Tibial nerve (tissue), 4 donors: ENCODE data around the gene ALDH1A3. TPM values are rescaled to one million over a fixed set of nuclear protein-coding genes. Genes with fewer than 3 reads are reported as not detected.

Experiments
- DNase-seq, 2 donors: peaks; one replicate each; pipeline ENCODE4 v3.0.0-alpha.2; 2019; ENCODE audit warnings: low spot score in 2 of 2
- H3K27ac ChIP-seq, 4 donors: fragments of 200-600 bp; sonication (generic) in 3 of 4; one replicate each; pipeline ENCODE4 v1.5.1; 2017 to 2019; ENCODE audit warnings: mild to moderate bottlenecking in 1 of 4
- H3K27me3 ChIP-seq, 2 donors: fragments of 200-600 bp; sonication (generic) in 1 of 2; one replicate each; pipeline versions ENCODE4 v1.5.1 to v1.6.0; 2017 to 2019
- H3K36me3 ChIP-seq, 3 donors: fragments of 200-600 bp; sonication (generic); one replicate each; pipeline ENCODE4 v1.5.1; 2018 to 2019
- H3K4me1 ChIP-seq, 4 donors: fragments of 200-600 bp; sonication (generic) in 3 of 4; one replicate each; pipeline ENCODE4 v1.5.1; 2017 to 2019
- H3K4me3 ChIP-seq, 4 donors: fragments of 200-600 bp; sonication (generic) in 3 of 4; one replicate each; pipeline ENCODE4 v1.5.1; 2017 to 2019; ENCODE audit warnings: mild to moderate bottlenecking in 1 of 4, moderate library complexity in 1 of 4
- H3K9me3 ChIP-seq, 4 donors: fragments of 200-600 bp; sonication (generic) in 3 of 4; one replicate each; pipeline ENCODE4 v1.5.1; 2017 to 2019
- CTCF ChIP-seq, 5 experiments: fragments of 200-600 bp in 3 of 5; fragments of 450-650 bp in 2 of 5; sonication (generic) in 3 of 5; IDR thresholded peaks; one replicate each; pipeline ENCODE4 v1.5.1; 2016 to 2019; ENCODE audit warnings: antibody characterized with exemption in 5 of 5, mild to moderate bottlenecking in 3 of 5, moderate library complexity in 2 of 5
- EP300 ChIP-seq, 2 donors: sonication (generic); formaldehyde crosslinking; IDR thresholded peaks; one replicate each; pipeline ENCODE4 v1.6.1; 2017; ENCODE audit warnings: antibody characterized with exemption in 2 of 2, mild to moderate bottlenecking in 1 of 2
- POLR2A ChIP-seq, 2 donors: fragments of 450-650 bp; IDR thresholded peaks; one replicate each; pipeline ENCODE4 v1.6.1; 2017; ENCODE audit warnings: antibody characterized with exemption in 2 of 2, mild to moderate bottlenecking in 2 of 2, moderate library complexity in 2 of 2
- WGBS, 2 donors: methylation state at CpG; one replicate each; pipeline ENCODE4 v1.1.5; 2018; 5-methylcytosine and 5-hydroxymethylcytosine counted together
- total RNA-seq, 4 donors: library from RNA; depleted of rRNA; stranded (reverse); fragments of >200 nt; gene quantifications; one replicate each; pipeline ENCODE4 v1.1.0, GENCODE V29; 2016

ALDH1A3 gene
- total RNA-seq, 4 donors from 2014 or later = 30.6 to 69.6 (median 36.1) TPM

- DNase-seq = no peak
- 74 to 80% methylated on average over 13 of the region's 13 CpGs for WGBS, 2 donors
Measured at GRCh38 chr15:100900136-100900794, 20.6 kb downstream of the ALDH1A3 start.

GRCh38 chr15:100900795-100901169 lies 21.2 kb downstream of the ALDH1A3 start:
- Histone ChIP-seq H3K9me3 (no peaks in the 10 kb centered on the region), H3K4me3 (no peak overlapping the region), H3K36me3 (peaks cover 0 to 7% (median 0%) of the 10 kb centered on the region in 3 donors), H3K4me1 (peaks cover 0 to 26% (median 5%) of the 10 kb centered on the region in 4 donors), H3K27me3 (no peaks in the 10 kb centered on the region), H3K27ac (peak overlapping the region in 2 of 4 donors; percentile 1 to 9)
- TF ChIP-seq CTCF (IDR thresholded peaks at IDR 0.05) = no peak
- TF ChIP-seq POLR2A (IDR thresholded peaks at IDR 0.05) = no peak
- TF ChIP-seq EP300 (IDR thresholded peaks at IDR 0.05) = no peak
- 78 to 83% methylated on average over 8 to 9 of the region's 9 CpGs for WGBS, 2 donors
- DNase-seq = no peak

More at GRCh38 chr15:100900136-100900794, 20.6 kb downstream of the ALDH1A3 start:
- Histone ChIP-seq H3K27me3 (no peaks in the 10 kb centered on the region), H3K9me3 (no peaks in the 10 kb centered on the region), H3K4me1 (peaks cover 0 to 26% (median 5%) of the 10 kb centered on the region in 4 donors), H3K27ac (peak overlapping the region in 2 of 4 donors; percentile 1 to 9), H3K4me3 (no peak overlapping the region), H3K36me3 (peaks cover 0 to 3% (median 0%) of the 10 kb centered on the region in 3 donors)
- TF ChIP-seq EP300 (IDR thresholded peaks at IDR 0.05) (no peak), POLR2A (IDR thresholded peaks at IDR 0.05) (no peak), CTCF (IDR thresholded peaks at IDR 0.05) (no peak)

- Histone ChIP-seq H3K4me3 (no peak overlapping the region), H3K4me1 (peaks cover 0 to 26% (median 5%) of the 10 kb centered on the region in 4 donors), H3K9me3 (no peaks in the 10 kb centered on the region), H3K27ac (peak overlapping the region in 3 of 4 donors; percentile 1 to 78 (median 68)), H3K36me3 (peaks cover 0 to 8% (median 0%) of the 10 kb centered on the region in 3 donors), H3K27me3 (no peaks in the 10 kb centered on the region)
- 55 to 68% methylated on average over 3 of the region's 3 CpGs for WGBS, 2 donors
- TF ChIP-seq EP300 (IDR thresholded peaks at IDR 0.05) (no peak), CTCF (IDR thresholded peaks at IDR 0.05) (no peak)
- DNase-seq = no peak
Measured at GRCh38 chr15:100901296-100901695, 21.7 kb downstream of the ALDH1A3 start.

GRCh38 chr15:100901702-100902435 lies 22.2 kb downstream of the ALDH1A3 start:
- H3K9me3 ChIP-seq = no peaks in the 10 kb centered on the region
- WGBS, 2 donors = 45 to 55% methylated on average over 14 of the region's 14 CpGs
- peak overlapping the region in 2 of 4 donors; percentile 20 to 37 for H3K4me3 ChIP-seq
- peaks cover 0 to 8% (median 0%) of the 10 kb centered on the region in 3 donors for H3K36me3 ChIP-seq
- DNase-seq = no peak
- H3K27ac ChIP-seq = peak overlapping the region; percentile 39 to 78 (median 64)
- H3K4me1 ChIP-seq = peaks cover 0 to 26% (median 5%) of the 10 kb centered on the region in 4 donors
- no peak for TF ChIP-seq EP300 (IDR thresholded peaks at IDR 0.05)
- no peak for TF ChIP-seq POLR2A (IDR thresholded peaks at IDR 0.05)
- TF ChIP-seq CTCF (IDR thresholded peaks at IDR 0.05) = no peak
- no peaks in the 10 kb centered on the region for H3K27me3 ChIP-seq
